K562 (cell line): ENCODE results near the gene IFI44L. TPM values are rescaled to one million over a fixed set of nuclear protein-coding genes. Genes with fewer than 3 reads are reported as not detected.

ENCODE experiments used
- PRPF4 ChIP-seq: fragments of 200-400 bp; formaldehyde crosslinking; IDR thresholded peaks from one replicate; pipeline ENCODE4 v1.6.1; 2017; ENCODE audit warnings: low read length, low read depth, mild to moderate bottlenecking; ENCODE audit not compliant: insufficient read depth, poor library complexity, severe bottlenecking
- ZHX1 ChIP-seq: fragments of 150-350 bp; conservative IDR thresholded peaks from 2 replicates; pipeline ENCODE4 v1.6.1; 2014; ENCODE audit warnings: low read length
- polyA plus RNA-seq, 8 experiments: library from polyadenylated mRNA; depleted of rRNA in 4 of 8; stranded (reverse) in 5 of 8; unstranded in 3 of 8; fragments of >200 nt; fragmentation: Nextera tagmentation in 2 of 8; fragmentation: Illumina TruSeq in 1 of 8; extraction: Ambion mirVana in 2 of 8; extraction: Trizol in 1 of 8; gene quantifications; 2 replicates each; pipeline versions ENCODE4 v1.2.1 to v1.2.3, GENCODE V29; 2011 to 2014; ENCODE audit warnings: inconsistent platforms in 1 of 8, missing spikeins in 1 of 8
- total RNA-seq, 7 experiments: library from RNA; depleted of rRNA in 6 of 7; stranded (reverse); fragments of >200 nt in 6 of 7; fragmentation: Illumina TruSeq in 2 of 7; extraction: Trizol in 2 of 7; gene quantifications; 2 replicates each; pipeline versions ENCODE4 v1.2.1 to v1.2.3, GENCODE V29; 2011 to 2021; ENCODE audit warnings: low replicate concordance in 1 of 7
- TF ChIP-seq, protein P1 (sequence below): fragments of 450-650 bp; IDR thresholded peaks from 2 replicates; pipeline ENCODE4 v1.6.1; 2016; ENCODE audit warnings: mild to moderate bottlenecking, moderate library complexity

The IFI44L gene
- total and polyA plus RNA-seq, 9 of the 15 experiments (the other 6 are each of a cell fraction or from before 2014, with no cell fraction given), result 0.04 to 0.22 TPM; not detected in 7

DNA sequence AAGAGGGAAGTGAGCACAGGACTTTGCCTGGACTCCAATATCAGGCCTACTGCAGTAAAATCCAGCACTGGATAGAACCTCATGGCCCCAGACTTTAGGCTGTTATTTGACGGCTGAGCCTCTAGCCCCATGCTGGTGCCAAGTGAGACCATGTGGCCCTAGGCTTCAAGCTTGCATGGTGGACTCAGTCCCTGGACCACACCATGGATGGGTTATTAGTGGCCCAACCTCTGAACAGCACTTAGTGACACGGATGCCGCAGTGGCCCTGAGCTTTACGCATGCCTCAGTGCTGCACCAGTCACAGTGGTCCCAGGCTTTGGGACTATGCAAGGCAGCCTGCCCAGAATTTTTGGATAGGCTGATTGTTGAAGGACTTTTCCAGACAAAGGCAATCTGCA lies 13.0 kb downstream of the IFI44L start (continued):
- TF ChIP-seq, protein P1, sequence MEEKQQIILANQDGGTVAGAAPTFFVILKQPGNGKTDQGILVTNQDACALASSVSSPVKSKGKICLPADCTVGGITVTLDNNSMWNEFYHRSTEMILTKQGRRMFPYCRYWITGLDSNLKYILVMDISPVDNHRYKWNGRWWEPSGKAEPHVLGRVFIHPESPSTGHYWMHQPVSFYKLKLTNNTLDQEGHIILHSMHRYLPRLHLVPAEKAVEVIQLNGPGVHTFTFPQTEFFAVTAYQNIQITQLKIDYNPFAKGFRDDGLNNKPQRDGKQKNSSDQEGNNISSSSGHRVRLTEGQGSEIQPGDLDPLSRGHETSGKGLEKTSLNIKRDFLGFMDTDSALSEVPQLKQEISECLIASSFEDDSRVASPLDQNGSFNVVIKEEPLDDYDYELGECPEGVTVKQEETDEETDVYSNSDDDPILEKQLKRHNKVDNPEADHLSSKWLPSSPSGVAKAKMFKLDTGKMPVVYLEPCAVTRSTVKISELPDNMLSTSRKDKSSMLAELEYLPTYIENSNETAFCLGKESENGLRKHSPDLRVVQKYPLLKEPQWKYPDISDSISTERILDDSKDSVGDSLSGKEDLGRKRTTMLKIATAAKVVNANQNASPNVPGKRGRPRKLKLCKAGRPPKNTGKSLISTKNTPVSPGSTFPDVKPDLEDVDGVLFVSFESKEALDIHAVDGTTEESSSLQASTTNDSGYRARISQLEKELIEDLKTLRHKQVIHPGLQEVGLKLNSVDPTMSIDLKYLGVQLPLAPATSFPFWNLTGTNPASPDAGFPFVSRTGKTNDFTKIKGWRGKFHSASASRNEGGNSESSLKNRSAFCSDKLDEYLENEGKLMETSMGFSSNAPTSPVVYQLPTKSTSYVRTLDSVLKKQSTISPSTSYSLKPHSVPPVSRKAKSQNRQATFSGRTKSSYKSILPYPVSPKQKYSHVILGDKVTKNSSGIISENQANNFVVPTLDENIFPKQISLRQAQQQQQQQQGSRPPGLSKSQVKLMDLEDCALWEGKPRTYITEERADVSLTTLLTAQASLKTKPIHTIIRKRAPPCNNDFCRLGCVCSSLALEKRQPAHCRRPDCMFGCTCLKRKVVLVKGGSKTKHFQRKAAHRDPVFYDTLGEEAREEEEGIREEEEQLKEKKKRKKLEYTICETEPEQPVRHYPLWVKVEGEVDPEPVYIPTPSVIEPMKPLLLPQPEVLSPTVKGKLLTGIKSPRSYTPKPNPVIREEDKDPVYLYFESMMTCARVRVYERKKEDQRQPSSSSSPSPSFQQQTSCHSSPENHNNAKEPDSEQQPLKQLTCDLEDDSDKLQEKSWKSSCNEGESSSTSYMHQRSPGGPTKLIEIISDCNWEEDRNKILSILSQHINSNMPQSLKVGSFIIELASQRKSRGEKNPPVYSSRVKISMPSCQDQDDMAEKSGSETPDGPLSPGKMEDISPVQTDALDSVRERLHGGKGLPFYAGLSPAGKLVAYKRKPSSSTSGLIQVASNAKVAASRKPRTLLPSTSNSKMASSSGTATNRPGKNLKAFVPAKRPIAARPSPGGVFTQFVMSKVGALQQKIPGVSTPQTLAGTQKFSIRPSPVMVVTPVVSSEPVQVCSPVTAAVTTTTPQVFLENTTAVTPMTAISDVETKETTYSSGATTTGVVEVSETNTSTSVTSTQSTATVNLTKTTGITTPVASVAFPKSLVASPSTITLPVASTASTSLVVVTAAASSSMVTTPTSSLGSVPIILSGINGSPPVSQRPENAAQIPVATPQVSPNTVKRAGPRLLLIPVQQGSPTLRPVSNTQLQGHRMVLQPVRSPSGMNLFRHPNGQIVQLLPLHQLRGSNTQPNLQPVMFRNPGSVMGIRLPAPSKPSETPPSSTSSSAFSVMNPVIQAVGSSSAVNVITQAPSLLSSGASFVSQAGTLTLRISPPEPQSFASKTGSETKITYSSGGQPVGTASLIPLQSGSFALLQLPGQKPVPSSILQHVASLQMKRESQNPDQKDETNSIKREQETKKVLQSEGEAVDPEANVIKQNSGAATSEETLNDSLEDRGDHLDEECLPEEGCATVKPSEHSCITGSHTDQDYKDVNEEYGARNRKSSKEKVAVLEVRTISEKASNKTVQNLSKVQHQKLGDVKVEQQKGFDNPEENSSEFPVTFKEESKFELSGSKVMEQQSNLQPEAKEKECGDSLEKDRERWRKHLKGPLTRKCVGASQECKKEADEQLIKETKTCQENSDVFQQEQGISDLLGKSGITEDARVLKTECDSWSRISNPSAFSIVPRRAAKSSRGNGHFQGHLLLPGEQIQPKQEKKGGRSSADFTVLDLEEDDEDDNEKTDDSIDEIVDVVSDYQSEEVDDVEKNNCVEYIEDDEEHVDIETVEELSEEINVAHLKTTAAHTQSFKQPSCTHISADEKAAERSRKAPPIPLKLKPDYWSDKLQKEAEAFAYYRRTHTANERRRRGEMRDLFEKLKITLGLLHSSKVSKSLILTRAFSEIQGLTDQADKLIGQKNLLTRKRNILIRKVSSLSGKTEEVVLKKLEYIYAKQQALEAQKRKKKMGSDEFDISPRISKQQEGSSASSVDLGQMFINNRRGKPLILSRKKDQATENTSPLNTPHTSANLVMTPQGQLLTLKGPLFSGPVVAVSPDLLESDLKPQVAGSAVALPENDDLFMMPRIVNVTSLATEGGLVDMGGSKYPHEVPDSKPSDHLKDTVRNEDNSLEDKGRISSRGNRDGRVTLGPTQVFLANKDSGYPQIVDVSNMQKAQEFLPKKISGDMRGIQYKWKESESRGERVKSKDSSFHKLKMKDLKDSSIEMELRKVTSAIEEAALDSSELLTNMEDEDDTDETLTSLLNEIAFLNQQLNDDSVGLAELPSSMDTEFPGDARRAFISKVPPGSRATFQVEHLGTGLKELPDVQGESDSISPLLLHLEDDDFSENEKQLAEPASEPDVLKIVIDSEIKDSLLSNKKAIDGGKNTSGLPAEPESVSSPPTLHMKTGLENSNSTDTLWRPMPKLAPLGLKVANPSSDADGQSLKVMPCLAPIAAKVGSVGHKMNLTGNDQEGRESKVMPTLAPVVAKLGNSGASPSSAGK, result no peak
- TF ChIP-seq PRPF4 (no peak), ZHX1 (no peak)
